PFSK-1 (cell line): ENCODE data around the gene B4GALNT1.

Source experiments
- FOXP2 ChIP-seq: optimal IDR thresholded peaks from 2 replicates; pipeline ENCODE3; 2011; ENCODE audit warnings: borderline replicate concordance, control low read depth, inconsistent platforms; ENCODE audit not compliant: insufficient read depth; ENCODE audit errors: extremely low read length, extremely low read depth
- POLR2AphosphoS5 ChIP-seq: IDR thresholded peaks from 2 replicates; pipeline ENCODE4 v1.6.1; 2012; ENCODE audit warnings: low read depth, mild to moderate bottlenecking, control low read depth, low read length, moderate library complexity
- SIN3A ChIP-seq: IDR thresholded peaks from 2 replicates; pipeline ENCODE4 v1.6.1; 2012; ENCODE audit warnings: mild to moderate bottlenecking, low read length, moderate library complexity, borderline replicate concordance; ENCODE audit not compliant: insufficient read depth

GRCh38 chr12:57630891-57631433 lies 2.0 kb downstream of the B4GALNT1 start:
- no peak for TF ChIP-seq FOXP2
- no peak for TF ChIP-seq POLR2AphosphoS5
- TF ChIP-seq SIN3A, result no peak
